ENCODE measurements around the gene BCL11B.
"Not testable (repeated sequence)": the region's sequence is repeated elsewhere in the genome, so short reads cannot be mapped to it uniquely, and the experiment has no call there.

The BCL11B gene

GRCh38 chr14:99194736-99195135, 77.3 kb downstream of the BCL11B start:
- DNase-seq: no peak

- DNase-seq: no peak
Observed at GRCh38 chr14:99194136-99194535, 77.9 kb downstream of the BCL11B start.

- no peak for DNase-seq
Observed at GRCh38 chr14:99192830-99193229, 79.2 kb downstream of the BCL11B start.

- peak; percentile 81 for DNase-seq
Observed at GRCh38 chr14:99192028-99192621, 79.9 kb downstream of the BCL11B start.

GRCh38 chr14:99191395-99192027, 80.5 kb downstream of the BCL11B start:
- no peak for DNase-seq

- DNase-seq: no peak
Observed at GRCh38 chr14:99190696-99191394, 81.2 kb downstream of the BCL11B start.

- no peak for DNase-seq
Observed at GRCh38 chr14:99189201-99189801, 82.7 kb downstream of the BCL11B start.

GRCh38 chr14:99188731-99189191, 83.2 kb downstream of the BCL11B start:
- no peak for DNase-seq

GRCh38 chr14:99187858-99188257, 84.1 kb downstream of the BCL11B start:
- no peak for DNase-seq

GRCh38 chr14:99186956-99187690, 84.9 kb downstream of the BCL11B start:
- DNase-seq: no peak

GRCh38 chr14:99186336-99186735, 85.7 kb downstream of the BCL11B start:
- not testable (repeated sequence) for DNase-seq

GRCh38 chr14:99185436-99186068, 86.4 kb downstream of the BCL11B start:
- no peak for DNase-seq

- no peak for DNase-seq
Observed at GRCh38 chr14:99183716-99184115, 88.3 kb downstream of the BCL11B start.

- DNase-seq: no peak
Observed at GRCh38 chr14:99183311-99183710, 88.7 kb downstream of the BCL11B start.

GRCh38 chr14:99182548-99183250, 89.3 kb downstream of the BCL11B start:
- no peak for DNase-seq

- no peak for DNase-seq
Observed at GRCh38 chr14:99181804-99182520, 90.0 kb downstream of the BCL11B start.

- no peak for DNase-seq
Observed at GRCh38 chr14:99181241-99181640, 90.8 kb downstream of the BCL11B start.

GRCh38 chr14:99179946-99180345, 92.1 kb downstream of the BCL11B start:
- DNase-seq: no peak

GRCh38 chr14:99179506-99179905, 92.5 kb downstream of the BCL11B start:
- no peak for DNase-seq

GRCh38 chr14:99177886-99178835, 93.8 kb downstream of the BCL11B start:
- DNase-seq: no peak

Data from DMS79 (cell line).